ENCODE results near the gene C21orf91. TPM values are rescaled to one million over a fixed set of nuclear protein-coding genes. Genes with fewer than 3 reads are reported as not detected.
"Not testable (repeated sequence)": the region's sequence is repeated elsewhere in the genome, so short reads cannot be mapped to it uniquely, and the experiment has no call there.

Gene C21orf91
- total RNA-seq, 2 donors from 2014 or later, result 11.3 to 11.8 TPM

GRCh38 chr21:17782051-17782450 lies 37.1 kb downstream of the C21orf91 start:
- no peak for DNase-seq (ENCODE audit: low spot score)
- intact Hi-C loops (cut with DNase I), result no loop called here

GRCh38 chr21:17781524-17781923 lies 37.6 kb downstream of the C21orf91 start:
- no peak for DNase-seq (ENCODE audit: low spot score)
- intact Hi-C loops (cut with DNase I), result no loop called here

GRCh38 chr21:17780539-17780938 lies 38.6 kb downstream of the C21orf91 start:
- DNase-seq (ENCODE audit: low spot score), result no peak

GRCh38 chr21:17779980-17780379 lies 39.2 kb downstream of the C21orf91 start:
- intact Hi-C loops (cut with DNase I), result no loop called here
- no peak for DNase-seq (ENCODE audit: low spot score)

More at GRCh38 chr21:17780539-17780938, 38.6 kb downstream of the C21orf91 start:
- intact Hi-C loops (cut with DNase I), result no loop called here

GRCh38 chr21:17779496-17779895 lies 39.7 kb downstream of the C21orf91 start:
- DNase-seq (ENCODE audit: low spot score), result no peak
- intact Hi-C loops (cut with DNase I), result no loop called here

- DNase-seq (ENCODE audit: low spot score), result no peak
- intact Hi-C loops (cut with DNase I), result no loop called here
These were observed 41.9 kb downstream of the C21orf91 start for GRCh38 chr21:17777072-17777765.

GRCh38 chr21:17775431-17776126 lies 43.6 kb downstream of the C21orf91 start:
- intact Hi-C loops (cut with DNase I), result no loop called here
- peak; percentile 68 for DNase-seq (ENCODE audit: low spot score)

GRCh38 chr21:17775021-17775420 lies 44.1 kb downstream of the C21orf91 start:
- intact Hi-C loops (cut with DNase I); DNase-seq (ENCODE audit: low spot score): not testable (repeated sequence)

- intact Hi-C loops (cut with DNase I), result no loop called here
- no peak for DNase-seq (ENCODE audit: low spot score)
These were observed 49.7 kb downstream of the C21orf91 start for GRCh38 chr21:17769447-17769845.

GRCh38 chr21:17768840-17769446 lies 50.2 kb downstream of the C21orf91 start:
- DNase-seq (ENCODE audit: low spot score), result no peak
- intact Hi-C loops (cut with DNase I), result no loop called here

- intact Hi-C loops (cut with DNase I), result no loop called here
- DNase-seq (ENCODE audit: low spot score), result no peak
These were observed 53.9 kb downstream of the C21orf91 start for GRCh38 chr21:17765207-17765606.

GRCh38 chr21:17763288-17764037 lies 55.7 kb downstream of the C21orf91 start:
- no peak for DNase-seq (ENCODE audit: low spot score)
- intact Hi-C loops (cut with DNase I), result no loop called here

- no peak for DNase-seq (ENCODE audit: low spot score)
- intact Hi-C loops (cut with DNase I), result no loop called here
These were observed 59.5 kb downstream of the C21orf91 start for GRCh38 chr21:17759511-17760178.

- intact Hi-C loops (cut with DNase I), result no loop called here
These were observed 60.5 kb downstream of the C21orf91 start for GRCh38 chr21:17758683-17759082.

GRCh38 chr21:17757671-17758070 lies 61.5 kb downstream of the C21orf91 start:
- DNase-seq (ENCODE audit: low spot score), result peak; percentile 73
- intact Hi-C loops (cut with DNase I), result no loop called here

More at GRCh38 chr21:17758683-17759082, 60.5 kb downstream of the C21orf91 start:
- no peak for DNase-seq (ENCODE audit: low spot score)

- intact Hi-C loops (cut with DNase I), result no loop called here
- DNase-seq (ENCODE audit: low spot score), result no peak
These were observed 65.4 kb downstream of the C21orf91 start for GRCh38 chr21:17753736-17754135.

- no peak for DNase-seq (ENCODE audit: low spot score)
- intact Hi-C loops (cut with DNase I), result no loop called here
These were observed 67.0 kb downstream of the C21orf91 start for GRCh38 chr21:17752171-17752570.

GRCh38 chr21:17746920-17747319 lies 72.2 kb downstream of the C21orf91 start:
- intact Hi-C loops (cut with DNase I), result no loop called here
- DNase-seq (ENCODE audit: low spot score), result no peak

GRCh38 chr21:17745086-17745485 lies 74.1 kb downstream of the C21orf91 start:
- intact Hi-C loops (cut with DNase I), result no loop called here
- DNase-seq (ENCODE audit: low spot score), result no peak

Measured in posterior vena cava (tissue), 2 donors.